ENCODE results near the gene GTSE1.
A peak's percentile ranks its signal among the peaks of the same experiment; 100 is the strongest.

The GTSE1 gene

DNA sequence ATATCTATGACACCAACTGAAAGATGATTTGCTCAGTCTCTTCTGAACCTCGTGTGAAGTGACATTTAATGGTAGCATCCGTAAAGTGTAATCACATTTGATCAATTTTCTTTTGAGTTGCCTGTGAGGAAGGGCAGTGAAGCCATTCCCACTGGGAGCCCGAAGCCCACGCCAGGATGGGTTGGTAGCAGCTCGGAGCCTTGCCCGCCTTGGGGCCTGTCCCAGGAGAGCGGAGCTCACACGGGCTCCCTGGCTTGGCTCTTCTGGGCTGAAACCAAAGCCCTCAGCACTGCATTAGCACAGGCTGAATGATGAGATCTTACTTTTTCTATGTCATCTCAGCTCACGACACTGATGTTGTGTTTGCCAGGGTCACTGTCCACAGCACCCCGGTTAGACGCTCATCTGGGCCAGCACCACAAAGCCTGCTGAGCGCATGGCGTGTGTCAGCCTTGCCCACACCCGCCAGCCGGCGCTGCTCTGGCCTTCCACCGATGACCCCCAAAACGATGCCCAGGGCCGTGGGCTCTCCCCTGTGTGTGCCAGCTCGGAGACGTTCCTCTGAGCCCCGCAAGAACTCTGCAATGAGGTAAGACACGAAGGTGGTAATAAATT lies 29.5 kb downstream of the GTSE1 start:
- DNase-seq (ENCODE audit: low read depth in 2 of 2): no peak

DNA sequence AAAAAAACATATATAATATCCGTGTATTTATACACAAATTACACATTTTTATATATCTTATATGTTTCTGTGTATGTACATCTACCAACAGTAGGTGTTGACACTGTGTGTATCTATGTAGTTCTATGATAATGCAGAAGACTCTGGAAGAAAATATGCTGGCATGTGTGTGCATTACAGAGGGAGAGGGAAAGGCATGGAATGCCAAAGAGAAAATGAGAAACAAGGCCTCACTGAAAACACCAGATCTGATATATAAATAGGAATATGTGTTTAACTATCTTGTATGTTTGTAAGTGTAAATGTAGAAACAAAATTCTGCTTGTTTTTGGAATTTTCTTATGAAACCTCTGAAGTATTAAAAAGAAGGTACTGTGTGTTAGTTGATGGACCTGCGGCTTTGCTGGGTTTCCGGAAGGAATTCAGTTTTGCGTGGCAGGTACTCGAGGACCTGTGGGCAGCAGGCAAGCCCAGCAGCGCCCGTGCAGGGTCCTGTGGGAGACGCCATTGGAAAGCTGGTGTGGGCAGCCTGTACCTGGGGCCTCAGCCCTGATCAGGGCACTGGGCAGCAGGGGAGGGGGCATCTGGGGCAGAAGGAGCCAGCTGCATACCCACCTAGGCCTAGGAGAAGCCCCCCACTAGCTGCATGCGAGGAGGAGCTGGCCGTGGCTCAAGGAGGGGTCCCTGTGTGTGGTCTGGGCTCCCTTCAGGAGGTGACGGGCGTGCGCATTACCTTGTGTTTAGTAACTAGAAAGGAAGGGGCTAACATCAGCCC lies 31.2 kb downstream of the GTSE1 start:
- no peak for DNase-seq (ENCODE audit: low read depth in 2 of 2)

DNA sequence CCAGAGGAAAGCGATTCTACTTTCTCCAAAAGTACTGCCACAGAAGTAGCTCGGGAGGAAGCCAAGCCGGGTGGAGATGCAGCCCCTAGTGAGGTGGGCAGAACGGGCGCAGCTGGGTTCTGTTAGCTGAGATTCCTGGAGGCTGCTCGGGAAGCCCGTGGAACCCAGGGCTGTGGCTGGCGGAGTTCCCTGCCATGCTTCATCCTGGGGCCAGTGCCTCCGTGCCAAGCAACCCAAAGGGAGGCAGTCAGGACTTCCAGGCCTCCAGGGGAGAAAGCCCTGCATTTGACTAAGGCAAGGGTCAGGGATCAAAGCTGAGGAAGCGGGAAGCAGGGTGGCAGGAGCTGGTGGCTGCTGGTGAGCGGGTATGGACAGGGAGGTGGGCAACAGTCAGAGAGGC lies 32.1 kb downstream of the GTSE1 start:
- DNase-seq (ENCODE audit: low read depth in 2 of 2): no peak

DNA sequence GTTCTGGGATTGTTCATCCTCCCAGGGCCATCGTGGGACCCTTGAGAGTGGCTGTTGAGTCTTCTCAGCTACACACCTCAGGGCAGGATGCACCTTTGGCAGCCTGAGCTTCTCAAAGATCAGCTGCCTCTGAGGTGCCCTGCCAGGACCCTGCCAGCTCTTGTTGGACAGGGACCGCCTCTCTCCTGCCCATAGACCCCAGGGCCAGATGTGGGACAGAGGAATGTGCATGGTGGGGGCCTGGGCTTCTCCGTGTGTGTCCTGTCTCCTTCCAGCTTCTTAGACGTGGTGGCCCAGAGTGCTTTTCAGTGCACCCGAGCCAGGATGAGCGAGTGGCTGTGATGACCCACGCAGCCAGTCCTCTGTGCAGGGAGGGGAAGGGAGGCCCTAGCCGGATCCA lies 32.9 kb downstream of the GTSE1 start:
- no peak for DNase-seq (ENCODE audit: low read depth in 2 of 2)

DNA sequence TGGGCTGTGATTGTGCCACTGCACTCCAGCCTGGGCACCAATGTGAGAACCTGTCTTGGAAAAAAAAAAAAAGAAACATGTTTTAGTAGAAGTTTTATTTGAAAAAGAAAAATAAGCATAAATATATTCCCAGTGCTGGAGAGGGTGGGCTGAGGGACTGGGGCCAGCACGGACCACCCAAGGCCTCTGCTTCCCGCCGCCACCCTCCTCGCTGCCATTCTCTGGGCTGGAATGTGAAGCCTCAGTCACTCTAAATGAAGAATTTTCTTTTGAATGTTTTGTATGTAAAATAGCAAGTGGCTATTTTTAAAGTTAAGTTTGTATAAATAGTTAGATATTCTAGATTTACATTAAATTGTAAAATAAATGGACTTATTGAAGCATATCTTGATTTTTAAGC lies 33.8 kb downstream of the GTSE1 start:
- no peak for DNase-seq (ENCODE audit: low read depth in 2 of 2)

DNA sequence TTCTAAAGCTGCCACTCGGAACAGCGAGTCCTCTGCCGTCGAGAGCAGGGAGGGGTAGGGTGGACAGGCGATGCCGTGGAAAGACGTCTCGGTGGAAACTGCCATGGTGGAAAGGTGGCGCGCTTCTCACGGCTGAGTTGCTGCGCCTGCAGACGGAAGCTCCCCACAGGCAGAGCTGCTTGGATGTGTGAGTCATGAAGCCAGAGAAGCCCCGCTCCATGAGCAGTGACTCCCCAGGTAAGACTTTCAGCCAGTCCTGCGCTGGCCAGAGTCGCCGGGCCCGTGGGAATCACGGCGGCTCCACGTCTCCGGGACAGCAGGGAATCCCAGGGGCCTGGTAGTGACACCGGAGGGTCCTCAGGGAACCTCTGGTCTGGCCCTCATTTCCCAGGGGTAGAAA lies 34.8 kb downstream of the GTSE1 start:
- DNase-seq (ENCODE audit: low read depth in 2 of 2): no peak

DNA sequence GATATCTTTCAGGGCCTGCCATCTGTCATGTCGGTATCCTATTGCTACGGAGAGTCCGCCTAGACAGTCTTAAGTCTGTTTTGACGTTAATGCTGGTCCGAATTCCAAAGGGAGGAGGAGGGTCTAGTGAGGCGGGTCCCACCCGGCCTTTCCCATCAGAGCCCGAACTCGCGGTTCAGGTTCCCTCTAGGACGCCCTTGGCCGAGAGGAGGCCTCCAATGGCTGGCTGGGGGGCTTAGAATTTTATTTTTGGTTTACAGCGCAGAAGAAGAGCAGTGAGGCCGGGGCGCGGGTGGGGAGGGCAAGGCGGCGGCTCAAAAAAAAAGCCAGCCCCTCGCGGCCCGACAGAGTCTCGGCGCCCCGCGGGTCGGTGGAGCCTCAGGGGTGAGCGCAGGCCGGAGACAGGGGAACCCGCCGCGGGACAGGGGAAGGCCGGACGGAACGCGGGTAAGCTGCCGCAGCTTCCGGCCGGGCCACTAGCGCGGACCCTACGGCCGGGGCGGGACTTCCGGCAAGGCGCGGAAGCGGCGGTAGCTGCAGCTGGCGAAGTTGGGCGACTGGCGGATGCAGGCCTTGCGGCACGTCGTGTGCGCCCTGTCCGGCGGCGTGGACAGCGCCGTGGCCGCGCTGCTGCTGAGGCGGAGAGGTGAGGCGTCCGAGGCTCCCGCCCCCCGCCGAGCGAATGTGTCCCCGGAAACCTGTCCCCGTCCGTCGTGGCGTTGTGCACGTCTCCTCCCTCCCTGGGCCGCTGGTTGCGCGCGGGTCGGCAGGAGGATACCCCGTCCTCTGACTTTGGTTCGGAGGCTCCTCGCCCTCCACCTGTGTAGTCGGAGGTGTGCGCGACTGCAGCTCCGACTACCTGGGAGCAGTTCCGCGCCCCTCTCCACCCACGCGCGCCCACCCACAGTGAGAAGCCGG lies 38.8 kb downstream of the GTSE1 start, which contains the start of gene TRMU:
TSS of gene TRMU (plus strand) at position 514 of the 918 bp plus-strand sequence. CDS start at position 565, 51 bp downstream.
- DNase-seq (ENCODE audit: low read depth in 2 of 2): peak; percentile 62 to 70

DNA sequence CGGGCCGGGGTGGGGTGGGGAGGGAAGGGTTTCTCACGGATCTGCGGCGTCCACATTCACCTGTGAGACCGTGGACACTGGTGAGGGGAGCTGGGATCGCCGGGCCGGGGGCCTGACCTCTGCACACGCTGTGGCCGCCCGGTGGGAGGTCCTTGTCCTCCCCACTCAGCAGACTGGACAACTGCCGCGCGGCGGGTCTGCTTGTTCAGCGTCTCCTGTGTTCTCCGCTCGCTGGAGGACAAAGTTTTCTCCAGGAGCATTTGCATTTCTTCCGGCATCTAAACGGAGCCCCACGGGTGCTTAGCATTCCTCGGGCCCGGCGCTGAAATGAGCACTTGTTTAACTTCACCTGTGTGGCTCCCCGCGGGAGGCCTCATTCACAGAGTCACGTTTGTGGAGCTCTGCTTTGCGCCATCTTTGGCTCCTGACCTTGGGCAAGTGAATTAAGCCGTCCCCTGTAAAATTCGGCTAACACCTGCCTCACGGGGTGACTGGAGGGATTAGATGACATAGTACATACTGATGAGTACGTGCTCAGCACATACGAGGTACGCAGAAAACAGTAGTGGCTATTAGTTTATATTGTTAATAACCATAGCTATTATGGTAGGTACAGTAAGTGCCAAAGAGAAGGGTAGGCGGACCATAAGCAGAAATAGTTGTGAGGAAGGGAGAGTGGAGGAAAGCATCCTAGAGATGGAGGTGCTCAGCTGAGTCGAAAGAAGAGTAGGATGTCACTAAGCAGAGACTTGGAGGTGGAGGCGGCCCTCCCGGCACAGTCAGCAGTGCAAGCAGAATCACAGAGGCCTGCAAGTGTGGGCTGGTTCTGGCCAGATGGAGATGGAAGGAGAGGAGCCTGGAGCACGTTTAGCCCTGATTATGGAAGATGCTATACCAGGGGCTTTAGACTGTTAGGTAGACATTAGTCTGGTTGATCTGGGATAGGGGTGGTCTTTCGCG lies 39.7 kb downstream of the GTSE1 start:
- DNase-seq (ENCODE audit: low read depth in 2 of 2): no peak

DNA sequence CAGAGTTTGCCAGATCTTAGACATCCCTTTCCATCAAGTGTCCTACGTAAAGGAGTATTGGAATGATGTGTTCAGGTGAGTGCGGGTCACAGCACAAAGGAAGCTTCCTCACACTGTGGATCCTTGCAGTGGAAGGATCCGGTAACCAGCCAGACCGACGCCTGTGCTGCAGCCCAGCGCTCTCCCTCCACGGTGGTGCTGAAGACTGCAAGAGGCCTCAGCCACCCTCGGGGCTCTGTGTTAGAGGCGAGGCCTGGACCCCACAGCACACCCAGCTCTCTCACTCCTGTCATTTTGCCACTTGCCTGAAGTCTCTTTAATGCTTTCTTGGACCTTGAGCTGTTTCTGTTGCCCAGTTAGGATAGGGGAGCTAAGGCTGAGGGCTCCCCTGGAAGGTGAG lies 41.2 kb downstream of the GTSE1 start:
- DNase-seq (ENCODE audit: low read depth in 2 of 2): no peak

DNA sequence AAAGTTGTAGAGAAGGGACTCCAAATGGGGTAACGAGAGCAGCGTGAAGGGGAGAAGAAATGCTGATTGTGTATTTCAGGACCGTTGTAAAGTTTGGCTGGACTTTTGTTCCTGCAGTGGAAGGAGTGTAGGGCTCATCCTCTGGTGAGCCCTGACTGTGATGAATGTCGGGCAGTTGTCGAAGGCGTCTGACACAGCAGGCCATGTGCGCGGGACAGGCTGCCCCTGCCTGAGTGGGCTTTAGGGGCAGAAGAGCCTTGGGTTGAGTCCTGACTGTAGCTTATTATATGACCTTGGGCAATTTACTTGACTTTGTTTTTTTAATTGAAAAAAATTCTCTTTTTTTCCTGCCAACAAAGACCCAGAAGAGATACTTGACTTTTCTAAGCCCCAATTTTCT lies 42.0 kb downstream of the GTSE1 start:
- no peak for DNase-seq (ENCODE audit: low read depth in 2 of 2)

DNA sequence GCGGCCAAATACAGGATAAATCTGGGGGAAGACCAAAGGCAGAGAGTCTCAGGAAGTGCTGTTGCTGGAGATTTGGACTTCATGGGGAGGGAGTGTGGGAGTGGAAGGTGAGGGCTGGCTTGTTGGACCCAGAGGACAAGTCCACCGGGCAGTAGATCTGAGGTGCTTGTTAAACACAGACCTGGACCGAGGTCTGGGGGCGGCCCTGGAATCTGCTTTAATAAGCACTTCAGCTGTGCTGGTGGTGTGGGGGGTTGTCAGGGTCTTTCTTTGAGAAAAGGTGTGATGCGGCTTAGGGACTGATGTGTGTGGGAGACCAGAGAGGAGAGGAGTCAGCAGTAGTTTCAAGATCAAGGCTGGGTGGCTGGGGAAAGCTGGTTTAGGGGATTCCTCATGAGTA lies 43.3 kb downstream of the GTSE1 start:
- DNase-seq (ENCODE audit: low read depth in 2 of 2): no peak

DNA sequence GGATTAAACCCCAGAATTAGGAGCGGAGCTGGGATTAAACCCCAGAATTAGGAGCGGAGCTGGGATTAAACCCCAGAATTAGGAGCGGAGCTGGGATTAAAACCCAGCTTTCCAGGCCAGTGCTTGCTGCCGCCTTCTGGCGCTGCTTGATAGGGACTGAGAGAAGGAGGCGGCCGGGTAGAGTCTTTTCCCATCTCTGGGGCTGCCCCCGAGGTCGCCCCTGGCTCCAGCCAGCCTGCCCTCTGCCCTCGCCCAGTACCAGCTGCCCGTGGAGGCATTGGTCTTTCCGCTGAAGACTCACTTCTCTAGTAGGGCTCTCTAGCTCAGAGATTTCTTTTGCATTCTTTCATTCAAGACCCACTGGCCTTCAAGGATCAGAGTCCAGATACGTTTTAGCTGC lies 44.0 kb downstream of the GTSE1 start:
- DNase-seq (ENCODE audit: low read depth in 2 of 2): no peak

DNA sequence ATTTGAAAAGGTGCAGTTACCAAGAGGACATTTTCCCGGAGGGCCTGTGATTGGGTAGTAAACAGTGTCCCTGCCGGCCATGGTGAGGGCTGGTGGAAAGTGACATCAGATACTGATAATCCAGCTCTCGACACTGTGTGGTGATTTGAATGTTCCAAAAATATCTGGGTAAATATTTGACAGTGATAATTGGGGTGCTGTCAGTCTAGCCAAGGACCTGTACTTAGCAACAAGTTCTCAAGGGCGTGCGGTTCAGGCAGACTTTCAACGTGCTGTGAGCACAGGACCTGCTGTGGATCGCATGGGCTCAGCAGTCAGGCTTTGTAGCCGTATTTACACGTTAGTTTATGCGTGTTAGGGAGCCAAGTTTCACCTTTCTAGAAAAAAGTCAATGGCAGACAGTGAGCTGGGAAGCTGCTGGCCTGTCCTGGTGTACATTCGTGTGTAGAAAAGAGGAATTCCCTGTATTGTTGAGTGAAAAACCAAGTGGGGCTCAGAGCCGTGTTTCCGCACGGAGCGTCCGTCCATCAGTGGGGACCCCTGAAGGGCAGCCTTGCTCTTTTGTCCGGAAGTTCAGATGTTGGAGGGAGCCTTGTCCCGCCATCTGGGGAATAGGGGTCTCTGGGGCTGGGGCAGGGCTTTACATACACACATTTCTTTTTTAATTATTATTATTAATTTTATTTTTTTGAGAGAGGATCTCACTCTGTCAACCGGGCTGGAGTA lies 50.2 kb downstream of the GTSE1 start:
- DNase-seq (ENCODE audit: low read depth in 2 of 2): no peak

DNA sequence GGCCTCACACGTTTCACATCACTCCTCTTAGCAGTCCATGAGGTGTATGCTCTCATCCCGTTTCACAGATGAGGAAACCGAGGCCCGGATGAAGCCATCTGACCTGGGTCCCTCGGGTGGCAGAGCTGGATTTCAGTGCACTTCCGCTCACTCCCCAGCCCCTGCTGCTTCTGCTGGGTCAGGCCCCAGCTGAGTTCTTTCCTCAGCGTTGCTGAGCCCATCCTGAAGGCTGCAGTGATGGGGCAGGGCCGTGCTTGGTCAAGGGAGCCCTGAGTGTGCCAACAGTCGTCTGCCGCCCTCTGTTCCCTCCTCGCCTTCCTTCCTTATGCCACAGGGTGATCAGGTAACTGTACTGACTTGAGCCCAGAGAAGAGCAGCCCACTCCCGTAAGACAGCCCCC lies 51.0 kb downstream of the GTSE1 start:
- DNase-seq (ENCODE audit: low read depth in 2 of 2): no peak

DNA sequence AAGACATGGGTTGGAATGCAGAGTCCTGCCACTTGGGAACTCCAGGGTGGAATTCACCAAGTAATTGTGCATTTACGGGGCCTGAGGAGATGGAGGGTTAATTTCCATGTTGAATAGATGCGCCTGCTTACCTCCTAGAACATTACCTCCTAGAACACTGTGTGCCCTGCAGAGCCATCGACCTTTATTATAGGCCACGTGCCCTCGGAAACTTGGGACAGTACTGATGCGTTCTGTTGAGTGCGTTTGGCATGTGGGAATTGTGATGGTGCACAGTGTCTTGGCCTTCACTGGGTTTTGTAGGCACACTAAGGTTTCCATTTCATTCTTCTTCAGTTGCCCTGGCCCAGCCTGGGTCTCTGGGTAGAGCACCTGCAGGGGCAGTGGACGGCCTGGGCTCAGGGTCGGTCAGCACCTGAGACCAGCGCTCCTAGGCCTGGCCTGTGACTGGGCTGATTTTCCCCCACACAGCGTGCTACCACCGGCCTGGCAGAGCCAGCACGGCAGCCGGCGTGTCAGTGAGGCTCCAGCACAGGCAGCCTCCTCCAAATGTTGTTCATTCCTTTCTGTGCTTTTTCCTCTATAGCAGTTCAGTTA lies 51.5 kb downstream of the GTSE1 start:
- no peak for DNase-seq (ENCODE audit: low read depth in 2 of 2)

DNA sequence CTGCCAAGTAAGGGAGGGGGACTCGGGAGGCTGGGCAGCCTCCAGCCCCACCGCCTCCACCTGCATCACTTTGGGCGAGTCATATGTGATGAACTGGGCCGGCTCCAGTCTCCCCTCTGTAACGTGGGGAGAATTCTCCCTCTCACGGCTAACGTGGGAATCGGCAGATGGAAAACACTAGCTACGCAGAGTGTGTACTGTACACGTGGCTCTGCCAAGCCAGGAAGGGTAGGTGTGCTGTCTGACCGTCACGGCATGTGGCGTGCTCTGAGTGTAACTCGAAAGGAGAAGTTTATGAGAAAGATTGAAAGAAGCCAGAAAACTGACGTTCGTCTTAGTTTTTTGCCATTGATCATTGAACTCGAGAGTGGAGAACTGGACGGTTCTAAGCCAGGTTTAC lies 52.6 kb downstream of the GTSE1 start:
- DNase-seq (ENCODE audit: low read depth in 2 of 2): no peak

DNA sequence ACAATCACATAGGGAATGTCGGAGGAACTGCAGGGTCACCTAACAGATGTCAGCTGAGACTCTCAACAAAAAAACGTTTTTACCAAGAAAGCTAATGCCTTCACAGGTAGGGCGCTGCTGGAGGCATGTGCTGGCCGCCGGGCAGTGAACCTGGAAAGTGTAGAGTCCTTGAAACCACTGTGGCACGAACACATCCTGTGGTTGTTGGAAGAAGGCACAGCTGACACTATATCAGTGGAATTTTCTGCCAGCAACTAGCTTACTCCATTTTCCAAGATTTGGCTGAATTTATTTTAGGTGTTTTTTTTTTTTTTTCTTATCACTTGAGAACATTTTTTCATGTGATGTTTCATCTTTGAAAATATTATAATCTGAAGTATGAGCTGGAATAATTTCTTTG lies 53.0 kb downstream of the GTSE1 start:
- no peak for DNase-seq (ENCODE audit: low read depth in 2 of 2)

DNA sequence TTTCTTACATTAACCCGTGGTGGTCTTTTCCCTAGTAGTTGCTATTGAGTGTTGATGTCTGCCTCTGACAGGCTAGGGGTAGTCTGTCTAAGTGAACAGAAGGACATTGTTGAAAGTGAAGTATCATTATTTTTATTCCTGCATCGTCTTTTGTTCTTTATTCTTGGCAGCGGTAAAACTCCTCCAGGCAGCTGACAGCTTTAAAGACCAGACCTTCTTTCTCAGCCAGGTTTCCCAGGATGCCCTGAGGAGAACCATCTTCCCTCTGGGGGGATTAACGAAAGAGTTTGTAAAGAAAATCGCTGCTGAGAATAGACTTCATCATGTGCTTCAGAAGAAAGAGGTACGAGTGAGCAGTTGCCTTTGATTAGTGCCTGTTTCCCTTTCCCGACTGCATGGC lies 53.5 kb downstream of the GTSE1 start:
- no peak for DNase-seq (ENCODE audit: low read depth in 2 of 2)

DNA sequence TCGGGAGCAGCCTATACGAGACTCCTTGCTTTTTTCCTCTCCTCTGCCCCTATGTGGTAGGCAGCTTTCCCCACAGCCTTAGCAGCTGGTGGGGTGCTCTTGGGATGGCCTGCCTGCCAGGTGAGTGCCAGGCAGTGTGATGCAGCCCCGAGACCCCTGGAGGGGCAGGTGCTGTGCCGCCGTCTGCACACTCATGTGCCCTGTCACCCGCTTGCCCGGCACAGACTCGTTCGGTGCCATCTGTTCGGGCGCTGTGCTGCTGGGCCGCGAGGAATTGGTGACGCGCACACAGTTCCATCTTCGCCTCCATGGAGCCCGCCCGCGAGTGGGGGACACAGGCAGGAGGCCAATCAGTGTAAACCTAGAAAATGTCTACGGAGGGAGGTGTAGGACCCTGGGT lies 54.0 kb downstream of the GTSE1 start:
- no peak for DNase-seq (ENCODE audit: low read depth in 2 of 2)

DNA sequence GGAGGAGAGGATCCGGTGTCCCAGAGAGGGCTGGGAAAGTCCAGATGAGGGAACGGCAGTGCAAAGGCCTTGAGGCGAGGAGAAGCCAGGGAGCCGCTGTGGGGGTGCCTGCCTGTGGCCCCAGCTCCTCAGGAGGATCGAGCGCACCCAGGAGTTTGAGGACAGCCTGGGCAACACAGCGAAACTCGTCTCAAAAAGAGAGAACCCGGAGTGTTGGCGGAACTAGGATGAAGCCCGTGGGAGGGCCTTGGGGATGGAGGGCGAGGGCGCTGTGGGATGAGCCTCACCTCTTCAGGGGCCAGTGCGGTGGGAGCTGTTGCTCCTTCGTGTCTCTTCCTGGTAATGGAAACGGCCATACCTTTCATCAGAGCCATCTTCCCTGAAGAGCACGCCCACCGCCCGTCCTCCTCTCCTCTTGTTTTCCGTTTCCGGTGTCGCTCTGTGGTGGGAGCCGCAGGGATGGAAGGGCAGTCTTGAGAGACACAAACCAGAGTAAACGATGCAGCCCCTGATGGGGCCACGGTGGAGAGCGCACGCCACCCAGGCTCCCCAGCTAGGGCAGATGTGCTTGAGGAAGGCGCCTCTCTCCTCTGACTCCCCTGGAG lies 54.6 kb downstream of the GTSE1 start:
- DNase-seq (ENCODE audit: low read depth in 2 of 2): no peak

Measured in stimulated activated CD4-positive, alpha-beta T cell treated with anti-CD3 and anti-CD28 coated beads, Interleukin-4, amount 100 ng/mL, for 48 hours (primary cell).